Esophagus muscularis mucosa (tissue), 3 donors: ENCODE results near the gene PTGER3.

Source experiments
- POLR2A ChIP-seq: fragments of 450-650 bp; IDR thresholded peaks from one replicate; pipeline ENCODE4 v1.6.1; 2017; ENCODE audit warnings: antibody characterized with exemption, moderate library complexity, mild to moderate bottlenecking, low read depth
- TF ChIP-seq, protein P1 (sequence below), 3 experiments: fragments of 200-600 bp in 2 of 3; fragments of 450-650 bp in 1 of 3; sonication (generic) in 2 of 3; IDR thresholded peaks; one replicate each; pipeline ENCODE4 v1.5.1; 2017 to 2019; ENCODE audit warnings: antibody characterized with exemption in 3 of 3, mild to moderate bottlenecking in 2 of 3, moderate library complexity in 1 of 3

GRCh38 chr1:71041806-71042205, 5.8 kb downstream of the PTGER3 start:
- TF ChIP-seq, protein P1, sequence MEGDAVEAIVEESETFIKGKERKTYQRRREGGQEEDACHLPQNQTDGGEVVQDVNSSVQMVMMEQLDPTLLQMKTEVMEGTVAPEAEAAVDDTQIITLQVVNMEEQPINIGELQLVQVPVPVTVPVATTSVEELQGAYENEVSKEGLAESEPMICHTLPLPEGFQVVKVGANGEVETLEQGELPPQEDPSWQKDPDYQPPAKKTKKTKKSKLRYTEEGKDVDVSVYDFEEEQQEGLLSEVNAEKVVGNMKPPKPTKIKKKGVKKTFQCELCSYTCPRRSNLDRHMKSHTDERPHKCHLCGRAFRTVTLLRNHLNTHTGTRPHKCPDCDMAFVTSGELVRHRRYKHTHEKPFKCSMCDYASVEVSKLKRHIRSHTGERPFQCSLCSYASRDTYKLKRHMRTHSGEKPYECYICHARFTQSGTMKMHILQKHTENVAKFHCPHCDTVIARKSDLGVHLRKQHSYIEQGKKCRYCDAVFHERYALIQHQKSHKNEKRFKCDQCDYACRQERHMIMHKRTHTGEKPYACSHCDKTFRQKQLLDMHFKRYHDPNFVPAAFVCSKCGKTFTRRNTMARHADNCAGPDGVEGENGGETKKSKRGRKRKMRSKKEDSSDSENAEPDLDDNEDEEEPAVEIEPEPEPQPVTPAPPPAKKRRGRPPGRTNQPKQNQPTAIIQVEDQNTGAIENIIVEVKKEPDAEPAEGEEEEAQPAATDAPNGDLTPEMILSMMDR (IDR thresholded peaks at IDR 0.05) = no peak
- TF ChIP-seq POLR2A = no peak
